HK-2 (cell line): ENCODE measurements around the gene PDPR.
"Not testable (repeated sequence)": the region's sequence is repeated elsewhere in the genome, so short reads cannot be mapped to it uniquely, and the experiment has no call there.

ENCODE experiments used
- DNase-seq: peaks from one replicate; pipeline ENCODE4 v3.0.0-alpha.2; 2018; ENCODE audit not compliant: unreplicated experiment

The PDPR gene

GRCh38 chr16:70128844-70129243 lies 14.7 kb downstream of the PDPR start:
- DNase-seq: not testable (repeated sequence)

- not testable (repeated sequence) for DNase-seq
Measured at GRCh38 chr16:70135796-70136195, 21.7 kb downstream of the PDPR start.

- DNase-seq: not testable (repeated sequence)
Measured at GRCh38 chr16:70136595-70136994, 22.5 kb downstream of the PDPR start.

GRCh38 chr16:70142739-70143138 lies 28.6 kb downstream of the PDPR start:
- DNase-seq: not testable (repeated sequence)

- not testable (repeated sequence) for DNase-seq
Measured at GRCh38 chr16:70143231-70143895, 29.2 kb downstream of the PDPR start.

GRCh38 chr16:70147853-70148252 lies 33.7 kb downstream of the PDPR start:
- DNase-seq: not testable (repeated sequence)

GRCh38 chr16:70148453-70148852 lies 34.3 kb downstream of the PDPR start:
- DNase-seq: not testable (repeated sequence)

GRCh38 chr16:70149296-70149695 lies 35.2 kb downstream of the PDPR start:
- DNase-seq: not testable (repeated sequence)

- no peak for DNase-seq
Measured at GRCh38 chr16:70151391-70151790, 37.3 kb downstream of the PDPR start.

GRCh38 chr16:70151941-70152509 lies 37.9 kb downstream of the PDPR start:
- DNase-seq: peak; percentile 36

- DNase-seq: no peak
Measured at GRCh38 chr16:70152578-70153302, 38.6 kb downstream of the PDPR start.

GRCh38 chr16:70154736-70155135 lies 40.6 kb downstream of the PDPR start:
- not testable (repeated sequence) for DNase-seq

- no peak for DNase-seq
Measured at GRCh38 chr16:70156207-70156978, 42.3 kb downstream of the PDPR start.

- DNase-seq: no peak
Measured at GRCh38 chr16:70157105-70157476, 43.0 kb downstream of the PDPR start.

- DNase-seq: no peak
Measured at GRCh38 chr16:70157477-70158260, 43.5 kb downstream of the PDPR start.

- no peak for DNase-seq
Measured at GRCh38 chr16:70158261-70158939, 44.3 kb downstream of the PDPR start.

GRCh38 chr16:70159355-70160348 lies 45.5 kb downstream of the PDPR start:
- no peak for DNase-seq

GRCh38 chr16:70160388-70160787 lies 46.3 kb downstream of the PDPR start:
- no peak for DNase-seq

GRCh38 chr16:70160821-70161220 lies 46.7 kb downstream of the PDPR start:
- DNase-seq: no peak

- no peak for DNase-seq
Measured at GRCh38 chr16:70161350-70161749, 47.2 kb downstream of the PDPR start.
